Effector memory CD8-positive, alpha-beta T cell (primary cell): ENCODE data around the gene TLCD3B.

Experiments used
- ATAC-seq: fragments of 150-1000 bp; cut with Tn5 transposase; replicated peaks from 2 replicates; pipeline ENCODE4 v1.10.0; 2021; ENCODE audit warnings: mild to moderate bottlenecking, moderate library complexity
- DNase-seq, 3 experiments: peaks; one replicate each; pipeline ENCODE4 v3.0.0; 2021
- H3K27ac Mint-ChIP-seq, 2 donors: one replicate each; pipeline ENCODE4 v1.8.0; 2022; ENCODE audit warnings: mild to moderate bottlenecking in 2 of 2, mixed read lengths in 2 of 2, moderate library complexity in 2 of 2
- H3K27me3 Mint-ChIP-seq, 2 donors: one replicate each; pipeline ENCODE4 v1.8.0; 2022; ENCODE audit warnings: mixed read lengths in 2 of 2
- H3K36me3 Mint-ChIP-seq: one replicate; pipeline ENCODE4 v1.8.0; 2022; ENCODE audit warnings: mild to moderate bottlenecking, moderate library complexity, mixed read lengths; ENCODE audit not compliant: insufficient read depth
- H3K4me1 Mint-ChIP-seq, 2 donors: one replicate each; pipeline ENCODE4 v1.8.0; 2022; ENCODE audit warnings: low read depth in 2 of 2, mixed read lengths in 2 of 2
- H3K4me3 Mint-ChIP-seq, 2 donors: one replicate each; pipeline ENCODE4 v1.8.0; 2022; ENCODE audit warnings: mild to moderate bottlenecking in 2 of 2, mixed read lengths in 2 of 2, moderate library complexity in 2 of 2
- H3K9me3 Mint-ChIP-seq, 2 donors: one replicate each; pipeline ENCODE4 v1.8.0; 2022; ENCODE audit warnings: mixed read lengths in 2 of 2

The TLCD3B gene

DNA sequence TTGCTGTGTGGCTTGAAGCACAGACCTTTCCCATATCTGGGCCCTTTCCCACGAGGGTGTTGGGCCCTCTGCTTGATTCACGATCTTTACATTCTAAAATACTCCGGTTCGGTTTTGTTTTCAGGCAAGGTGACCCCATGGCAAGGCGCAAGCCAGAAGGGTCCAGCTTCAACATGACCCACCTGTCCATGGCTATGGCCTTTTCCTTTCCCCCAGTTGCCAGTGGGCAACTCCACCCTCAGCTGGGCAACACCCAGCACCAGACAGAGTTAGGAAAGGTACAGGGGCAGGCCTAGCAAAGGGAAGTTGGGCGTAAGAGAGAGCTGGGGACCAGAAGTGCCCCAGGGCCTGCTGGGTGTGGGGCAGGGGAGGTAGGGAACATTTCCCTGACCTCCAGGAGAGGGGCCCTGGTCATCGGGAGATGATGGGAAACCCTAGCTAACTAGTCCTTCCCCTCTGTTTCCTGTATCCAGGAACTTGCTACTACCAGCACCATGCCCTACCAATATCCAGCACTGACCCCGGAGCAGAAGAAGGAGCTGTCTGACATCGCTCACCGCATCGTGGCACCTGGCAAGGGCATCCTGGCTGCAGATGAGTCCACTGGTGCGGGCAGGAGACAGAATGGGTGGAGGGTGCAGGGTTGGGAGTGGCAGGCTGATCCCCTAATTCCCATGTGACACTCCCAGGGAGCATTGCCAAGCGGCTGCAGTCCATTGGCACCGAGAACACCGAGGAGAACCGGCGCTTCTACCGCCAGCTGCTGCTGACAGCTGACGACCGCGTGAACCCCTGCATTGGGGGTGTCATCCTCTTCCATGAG lies 35.9 kb upstream of the TLCD3B start:
- no peak for DNase-seq
- Mint-ChIP-seq H3K4me1 (peaks cover 36 to 41% of the 10 kb centered on the region in 2 donors), H3K9me3 (no peaks in the 10 kb centered on the region), H3K4me3 (peak overlapping the region; percentile 94 to 96), H3K36me3 (peaks cover 77% of the 10 kb centered on the region), H3K27ac (peak overlapping the region; percentile 95 to 97), H3K27me3 (no peaks in the 10 kb centered on the region)
- ATAC-seq, result no peak

GRCh38 chr16:30065943-30066760 lies 35.1 kb upstream of the TLCD3B start:
- Mint-ChIP-seq H3K36me3 (peaks cover 68% of the 10 kb centered on the region), H3K27ac (peak overlapping the region; percentile 95 to 97), H3K27me3 (no peaks in the 10 kb centered on the region), H3K4me3 (peak overlapping the region; percentile 94 to 96), H3K9me3 (no peaks in the 10 kb centered on the region), H3K4me1 (peaks cover 36 to 41% of the 10 kb centered on the region in 2 donors)
- ATAC-seq (no peak), DNase-seq (no peak)

GRCh38 chr16:30065102-30065942 lies 34.3 kb upstream of the TLCD3B start, which contains the start of gene ALDOA:
TSS of gene ALDOA (plus strand) at chr16:30065760. CDS start at chr16:30066898, 1,138 bp downstream.
- Mint-ChIP-seq H3K27ac (peak within 1 kb of the TSS; percentile 95 to 97), H3K4me3 (peak within 1 kb of the TSS; percentile 94 to 96), H3K36me3 (peaks cover 63% of the 10 kb centered on the region), H3K27me3 (no peaks in the 10 kb centered on the region), H3K9me3 (no peaks in the 10 kb centered on the region), H3K4me1 (peaks cover 36 to 38% of the 10 kb centered on the region in 2 donors)
- ATAC-seq (peak; percentile 81), DNase-seq (peak; percentile 90 to 93 (median 91))

DNA sequence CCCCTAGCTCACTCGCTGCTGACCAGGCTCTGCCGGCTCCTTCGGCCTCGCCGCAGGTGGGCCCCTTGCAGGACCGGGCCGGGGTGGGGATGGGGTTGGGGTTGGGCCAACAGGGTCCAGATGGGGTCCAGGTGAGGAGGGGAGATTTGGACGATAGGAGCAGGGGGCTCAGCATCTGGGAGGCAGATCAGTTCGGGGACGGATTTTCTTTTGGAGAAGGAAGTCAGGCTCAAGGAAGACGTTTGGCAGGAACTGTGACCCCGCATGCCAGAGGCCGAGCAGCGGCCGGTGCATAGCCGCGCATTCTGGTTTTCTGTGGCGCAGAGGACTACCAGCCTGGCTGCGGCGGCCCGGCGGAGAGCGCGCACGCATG lies 33.6 kb upstream of the TLCD3B start:
- ATAC-seq (no peak), DNase-seq (no peak)
- peaks cover 33% of the 10 kb centered on the region in 2 donors for H3K4me1 Mint-ChIP-seq
- H3K27me3 Mint-ChIP-seq, result no peaks in the 10 kb centered on the region
- H3K27ac Mint-ChIP-seq, result peak overlapping the region; percentile 95 to 97
- peak overlapping the region; percentile 94 to 96 for H3K4me3 Mint-ChIP-seq
- no peaks in the 10 kb centered on the region for H3K9me3 Mint-ChIP-seq
- H3K36me3 Mint-ChIP-seq, result peaks cover 57% of the 10 kb centered on the region

DNA sequence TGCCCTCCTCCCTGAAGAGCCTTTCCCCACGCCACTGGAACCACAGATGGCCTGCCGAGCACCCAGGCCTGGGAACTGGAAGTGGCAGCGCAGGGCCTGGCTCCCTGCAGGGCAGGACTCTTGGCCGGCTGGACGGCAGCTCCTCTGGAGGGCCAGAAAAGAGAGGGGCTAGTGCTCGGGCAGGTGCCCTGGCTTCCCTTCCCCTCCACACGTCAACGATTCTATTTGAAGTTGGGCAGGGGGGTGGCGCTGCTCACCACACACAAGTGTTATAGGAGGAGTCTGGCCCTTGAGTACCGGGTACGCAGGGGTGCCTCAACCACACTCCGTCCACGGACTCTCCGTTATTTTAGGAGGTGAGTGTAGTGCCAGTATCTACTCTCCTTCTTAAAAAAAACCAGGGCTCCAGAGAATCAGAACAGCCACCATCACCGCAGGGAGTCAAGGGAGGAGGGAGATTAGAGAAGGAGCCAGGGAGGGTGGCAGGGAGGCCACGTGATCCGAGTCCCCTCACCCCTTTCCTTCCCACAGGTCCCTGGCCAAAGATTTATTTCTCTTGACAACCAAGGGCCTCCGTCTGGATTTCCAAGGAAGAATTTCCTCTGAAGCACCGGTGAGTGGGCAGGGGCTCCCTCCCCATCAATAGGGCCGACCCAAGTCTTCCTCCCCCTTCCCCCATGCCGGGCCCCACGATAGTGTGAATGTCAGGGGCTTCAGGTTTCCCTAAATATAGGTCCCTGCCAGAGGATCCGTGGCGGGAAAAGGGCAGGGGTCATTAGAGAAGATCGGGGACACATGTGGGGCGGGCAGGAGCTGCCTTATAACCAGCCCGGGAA lies 33.0 kb upstream of the TLCD3B start:
- H3K4me1 Mint-ChIP-seq, result peaks cover 29 to 30% of the 10 kb centered on the region in 2 donors
- H3K9me3 Mint-ChIP-seq, result no peaks in the 10 kb centered on the region
- DNase-seq (peak; percentile 40 to 52 (median 44)), ATAC-seq (peak; percentile 6)
- H3K4me3 Mint-ChIP-seq, result peak overlapping the region; percentile 94 to 96
- H3K36me3 Mint-ChIP-seq, result peaks cover 51% of the 10 kb centered on the region
- peak overlapping the region; percentile 95 to 97 for H3K27ac Mint-ChIP-seq
- no peaks in the 10 kb centered on the region for H3K27me3 Mint-ChIP-seq

- no peak for ATAC-seq
- H3K27me3 Mint-ChIP-seq, result no peaks in the 10 kb centered on the region
- H3K36me3 Mint-ChIP-seq, result peaks cover 43% of the 10 kb centered on the region
- H3K9me3 Mint-ChIP-seq, result no peaks in the 10 kb centered on the region
- DNase-seq, result no peak
- peak overlapping the region; percentile 94 to 96 for H3K4me3 Mint-ChIP-seq
- peak overlapping the region; percentile 95 to 97 for H3K27ac Mint-ChIP-seq
- H3K4me1 Mint-ChIP-seq, result peaks cover 24 to 25% of the 10 kb centered on the region in 2 donors
Measured at GRCh38 chr16:30063278-30063892, 32.3 kb upstream of the TLCD3B start.

GRCh38 chr16:30060836-30061554 lies 29.9 kb upstream of the TLCD3B start:
- ATAC-seq (no peak), DNase-seq (no peak)
- Mint-ChIP-seq H3K27me3 (no peaks in the 10 kb centered on the region), H3K27ac (peak overlapping the region in 1 of 2 donors; percentile 32), H3K4me1 (peaks cover 10 to 11% of the 10 kb centered on the region in 2 donors), H3K36me3 (peaks cover 21% of the 10 kb centered on the region), H3K4me3 (no peak overlapping the region), H3K9me3 (no peaks in the 10 kb centered on the region)

DNA sequence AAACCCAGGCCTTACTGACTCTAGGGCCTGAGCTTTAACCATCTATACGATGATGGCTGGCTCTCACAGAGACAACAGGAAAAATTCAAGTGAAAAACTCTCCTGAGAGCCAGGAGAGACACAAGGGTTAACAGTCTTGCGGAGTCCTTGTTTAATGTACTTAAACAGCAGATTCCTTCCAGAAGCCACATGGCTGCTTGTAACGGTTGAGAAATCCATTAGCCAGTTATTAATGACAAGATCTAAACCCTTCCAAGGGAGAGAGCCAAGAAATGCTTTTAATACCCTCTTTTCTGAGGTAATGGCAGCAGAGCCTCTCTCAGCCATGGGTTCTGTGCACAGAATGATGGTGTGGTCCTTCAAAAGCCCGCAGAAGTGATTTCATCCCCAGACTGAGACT lies 29.3 kb upstream of the TLCD3B start:
- H3K4me3 Mint-ChIP-seq, result no peak overlapping the region
- DNase-seq (no peak), ATAC-seq (no peak)
- peaks cover 10% of the 10 kb centered on the region in 2 donors for H3K4me1 Mint-ChIP-seq
- no peaks in the 10 kb centered on the region for H3K9me3 Mint-ChIP-seq
- H3K27me3 Mint-ChIP-seq, result no peaks in the 10 kb centered on the region
- peaks cover 15% of the 10 kb centered on the region for H3K36me3 Mint-ChIP-seq
- peak overlapping the region in 1 of 2 donors; percentile 32 for H3K27ac Mint-ChIP-seq

DNA sequence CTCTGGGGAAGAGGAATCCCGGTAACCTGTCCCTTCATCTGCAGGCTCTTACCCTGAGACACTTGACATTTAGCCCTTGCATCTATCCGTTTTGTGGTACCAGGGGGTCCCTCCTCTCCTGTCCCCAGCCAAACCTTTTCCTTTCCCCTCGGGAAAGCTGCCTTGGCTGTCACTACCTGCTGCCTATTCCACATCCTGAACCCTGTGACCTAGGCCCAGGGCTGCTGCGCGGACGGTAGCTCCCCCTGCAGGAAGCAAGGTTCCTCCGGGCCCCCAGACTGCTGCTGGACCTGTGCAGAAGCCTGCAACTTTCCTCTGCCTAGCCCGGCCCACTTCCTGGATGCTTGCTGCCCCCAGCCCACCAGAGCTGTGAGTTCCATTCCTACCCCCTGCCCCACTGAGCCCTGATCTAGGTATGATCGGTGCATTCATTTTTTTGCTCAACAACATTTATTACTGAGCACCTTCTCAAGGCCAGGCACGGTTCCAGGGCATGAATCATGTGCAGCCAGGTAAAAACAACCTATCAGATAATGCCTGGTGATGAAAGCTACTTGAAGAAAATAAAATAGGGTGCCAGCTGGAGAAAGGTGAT lies 24.0 kb upstream of the TLCD3B start:
- H3K27me3 Mint-ChIP-seq, result no peaks in the 10 kb centered on the region
- H3K4me3 Mint-ChIP-seq, result peak overlapping the region; percentile 2 to 42
- peak; percentile 61 for ATAC-seq

DNA sequence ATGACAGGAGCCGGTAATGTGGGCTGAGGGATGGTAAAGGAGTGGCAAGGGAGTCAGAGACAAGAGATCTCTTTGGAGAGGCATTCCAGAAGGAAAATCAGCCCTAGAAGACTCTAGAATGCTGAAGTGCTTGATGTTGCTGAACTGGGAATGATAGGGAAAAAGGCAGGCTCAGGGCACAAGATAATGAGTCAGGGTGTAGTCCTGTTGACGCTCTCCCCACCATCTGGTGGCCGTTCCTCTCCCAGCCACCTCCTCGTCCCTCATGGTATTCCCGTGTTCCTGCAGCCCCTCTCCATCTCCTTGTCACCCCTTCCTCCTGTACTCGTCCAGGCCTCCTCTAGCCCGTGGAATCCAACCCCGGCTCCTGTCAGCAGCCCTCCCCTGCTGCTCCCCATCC lies 23.4 kb upstream of the TLCD3B start:
- no peaks in the 10 kb centered on the region for H3K27me3 Mint-ChIP-seq
- H3K27ac Mint-ChIP-seq, result peak overlapping the region in 1 of 2 donors; percentile 79
- no peaks in the 10 kb centered on the region for H3K9me3 Mint-ChIP-seq
- DNase-seq (no peak), ATAC-seq (no peak)
- peaks cover 22% of the 10 kb centered on the region for H3K36me3 Mint-ChIP-seq
- peak overlapping the region; percentile 2 to 42 for H3K4me3 Mint-ChIP-seq
- peaks cover 11 to 14% of the 10 kb centered on the region in 2 donors for H3K4me1 Mint-ChIP-seq

More for the DNA sequence above, 24.0 kb upstream of the TLCD3B start:
- H3K27ac Mint-ChIP-seq, result peak overlapping the region in 1 of 2 donors; percentile 79
- DNase-seq, result peak in 1 of 3 experiments; percentile 35
- peaks cover 11 to 14% of the 10 kb centered on the region in 2 donors for H3K4me1 Mint-ChIP-seq
- H3K9me3 Mint-ChIP-seq, result no peaks in the 10 kb centered on the region
- H3K36me3 Mint-ChIP-seq, result peaks cover 22% of the 10 kb centered on the region

- no peaks in the 10 kb centered on the region for H3K27me3 Mint-ChIP-seq
- no peaks in the 10 kb centered on the region for H3K9me3 Mint-ChIP-seq
- H3K4me1 Mint-ChIP-seq, result peaks cover 11 to 14% of the 10 kb centered on the region in 2 donors
- H3K4me3 Mint-ChIP-seq, result peak overlapping the region; percentile 82 to 87
- DNase-seq (no peak), ATAC-seq (peak; percentile 6)
- H3K27ac Mint-ChIP-seq, result peak overlapping the region; percentile 77 to 91
- peaks cover 22% of the 10 kb centered on the region for H3K36me3 Mint-ChIP-seq
Measured at GRCh38 chr16:30053376-30054015, 22.4 kb upstream of the TLCD3B start.
